ENCODE data around the gene TMEM198. TPM values are rescaled to one million over a fixed set of nuclear protein-coding genes. Genes with fewer than 3 reads are reported as not detected.

Gene TMEM198
- total RNA-seq, 1 donor from 2014 or later, result 0.99 TPM

DNA sequence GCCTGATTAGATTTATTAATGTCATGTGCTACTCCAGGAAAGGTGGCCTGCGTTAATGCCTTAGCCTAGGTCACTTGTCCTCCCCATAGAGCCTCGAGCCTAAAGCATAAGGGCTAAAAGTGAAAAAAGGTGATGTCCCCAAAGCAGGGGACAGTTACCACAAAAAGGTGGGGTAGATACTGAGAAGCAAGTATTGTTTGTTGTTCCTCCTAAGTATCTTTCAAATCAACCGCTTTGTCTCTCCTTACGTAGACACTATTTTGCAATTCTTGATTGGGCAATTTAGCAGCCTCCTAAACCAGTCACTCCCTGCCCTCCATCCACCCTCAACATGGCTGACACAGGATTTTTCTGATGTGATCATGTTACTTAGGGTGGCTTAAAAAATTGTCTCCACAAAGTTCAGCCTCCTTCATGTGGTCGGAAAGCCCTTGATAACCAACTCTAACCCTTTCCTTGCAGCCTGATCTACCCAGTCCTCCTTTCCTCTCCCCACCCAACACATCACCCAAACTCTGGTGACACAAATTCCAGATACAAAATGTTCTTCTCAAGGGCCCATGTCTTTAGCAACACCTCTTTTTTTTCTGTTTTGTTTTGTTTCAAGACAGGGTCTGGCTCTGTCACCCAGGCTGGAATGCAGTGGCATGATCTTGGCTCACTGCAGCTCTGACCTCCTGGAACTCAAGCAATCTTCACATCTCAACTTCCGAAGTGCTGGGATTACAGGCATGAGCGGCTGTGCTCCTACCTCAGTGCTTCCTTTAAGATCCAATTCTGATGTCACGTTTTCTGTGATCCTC lies 35.2 kb downstream of the TMEM198 start:
- no peak for DNase-seq

DNA sequence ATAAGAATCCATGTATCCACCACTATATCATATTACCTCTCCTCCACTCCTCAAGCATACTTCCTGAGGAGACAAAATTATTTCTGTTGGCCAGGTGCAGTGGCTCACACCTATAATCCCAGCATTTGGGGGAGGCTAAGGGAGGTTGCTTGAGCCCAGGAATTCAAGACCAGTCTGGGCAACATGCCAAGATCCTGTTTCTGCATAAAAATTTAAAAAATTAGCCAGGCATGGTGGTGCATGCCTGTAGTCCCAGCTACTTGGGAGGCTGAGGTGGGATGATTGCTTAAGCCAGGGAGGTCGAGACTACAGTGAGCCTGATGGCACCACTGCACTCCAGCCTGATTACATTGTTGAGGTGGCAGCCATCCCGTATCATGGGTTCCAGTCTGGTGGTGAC lies 37.5 kb downstream of the TMEM198 start:
- DNase-seq, result no peak

DNA sequence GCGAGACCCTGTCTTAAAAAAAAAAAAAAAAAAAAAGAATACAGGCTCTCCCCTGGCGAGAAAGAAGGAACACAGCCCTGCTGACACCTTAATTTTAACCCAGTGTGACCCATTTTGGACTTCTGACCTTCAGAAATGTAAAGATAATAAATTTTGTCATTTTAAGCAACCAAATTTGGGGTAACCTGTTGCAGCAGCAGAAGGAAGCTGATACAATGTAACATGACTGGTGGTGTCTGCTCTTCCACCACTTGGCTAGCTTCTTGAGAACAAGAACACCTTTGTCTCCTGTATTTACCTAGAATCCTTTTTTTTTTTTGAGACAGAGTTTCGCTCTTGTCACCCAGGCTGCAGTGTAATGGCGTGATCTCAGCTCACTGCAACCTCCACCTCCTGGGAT lies 47.3 kb downstream of the TMEM198 start:
- DNase-seq, result no peak

- DNase-seq, result no peak
Measured at GRCh38 chr2:219592736-219593135, 48.9 kb downstream of the TMEM198 start.

GRCh38 chr2:219593154-219593553 lies 49.3 kb downstream of the TMEM198 start:
- DNase-seq, result no peak

GRCh38 chr2:219595256-219595655 lies 51.4 kb downstream of the TMEM198 start:
- DNase-seq, result peak; percentile 54

DNA sequence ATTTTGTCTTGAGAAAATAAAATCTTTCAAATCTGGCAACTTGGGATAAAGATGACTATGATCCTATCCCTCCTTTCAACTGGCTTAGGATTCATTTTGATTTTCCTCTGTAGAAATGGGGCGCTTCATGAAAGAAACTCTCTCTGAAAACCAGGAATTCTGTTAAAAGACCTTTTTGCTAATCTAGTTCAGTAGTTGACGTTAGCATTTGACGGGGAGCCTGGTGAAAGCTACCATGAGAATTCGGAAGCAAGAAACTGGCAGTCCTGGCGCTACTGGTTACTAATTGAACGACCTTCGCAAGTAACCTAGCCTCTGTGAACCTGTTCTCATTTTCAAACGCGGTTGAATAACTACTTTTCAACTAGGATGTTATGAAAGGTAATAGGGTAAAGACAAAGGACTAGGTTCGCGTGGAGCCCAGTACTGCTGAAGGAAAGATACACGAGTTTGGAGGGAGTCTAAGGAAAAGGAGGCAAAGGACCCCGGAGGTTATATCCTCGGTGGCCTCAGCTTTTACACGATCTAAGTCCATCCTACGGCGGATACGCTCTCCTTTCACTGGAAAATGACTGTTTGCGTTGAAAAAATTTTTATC lies 53.2 kb downstream of the TMEM198 start:
- no peak for DNase-seq

DNA sequence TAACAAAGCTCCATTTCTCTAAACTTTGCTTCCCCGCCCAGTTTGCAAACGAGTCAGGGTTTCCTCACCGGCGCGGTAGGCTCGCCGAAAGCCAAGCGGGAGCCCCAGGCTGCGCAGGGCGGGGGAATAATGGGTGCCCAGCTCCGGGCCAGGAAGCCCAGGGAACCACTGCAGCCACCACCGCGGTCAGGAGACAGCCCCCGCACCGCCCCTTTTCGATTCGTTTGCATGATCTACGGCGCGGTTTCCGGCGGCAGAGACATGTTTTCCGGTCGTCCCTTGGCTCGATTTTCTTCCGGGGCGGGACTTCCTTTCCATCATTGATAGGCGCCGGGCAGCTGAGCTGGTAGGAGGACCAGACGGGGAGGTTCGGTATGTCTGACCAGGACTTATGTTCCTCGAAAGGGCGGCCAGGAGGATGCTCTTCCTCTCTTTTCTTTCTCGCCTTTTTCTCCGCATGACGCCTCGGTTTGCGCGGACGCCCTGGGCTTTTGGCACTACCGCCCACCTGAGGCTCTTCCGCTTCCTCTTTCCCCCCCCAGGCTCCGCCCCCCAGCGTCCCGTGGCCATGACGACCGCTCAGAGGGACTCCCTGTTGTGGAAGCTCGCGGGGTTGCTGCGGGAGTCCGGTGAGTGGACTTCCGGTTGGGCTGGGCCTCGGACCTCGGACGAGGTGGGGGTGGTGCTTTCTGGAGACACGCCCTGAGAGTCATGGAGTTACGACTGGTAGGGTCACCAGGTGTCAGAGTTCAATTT lies 53.9 kb downstream of the TMEM198 start, which contains the start of gene STK11IP:
STK11IP (plus strand) TSS at position 306 of the 756 bp plus-strand sequence; CDS start at position 569, 263 bp downstream.
- DNase-seq, result peak; percentile 96

DNA sequence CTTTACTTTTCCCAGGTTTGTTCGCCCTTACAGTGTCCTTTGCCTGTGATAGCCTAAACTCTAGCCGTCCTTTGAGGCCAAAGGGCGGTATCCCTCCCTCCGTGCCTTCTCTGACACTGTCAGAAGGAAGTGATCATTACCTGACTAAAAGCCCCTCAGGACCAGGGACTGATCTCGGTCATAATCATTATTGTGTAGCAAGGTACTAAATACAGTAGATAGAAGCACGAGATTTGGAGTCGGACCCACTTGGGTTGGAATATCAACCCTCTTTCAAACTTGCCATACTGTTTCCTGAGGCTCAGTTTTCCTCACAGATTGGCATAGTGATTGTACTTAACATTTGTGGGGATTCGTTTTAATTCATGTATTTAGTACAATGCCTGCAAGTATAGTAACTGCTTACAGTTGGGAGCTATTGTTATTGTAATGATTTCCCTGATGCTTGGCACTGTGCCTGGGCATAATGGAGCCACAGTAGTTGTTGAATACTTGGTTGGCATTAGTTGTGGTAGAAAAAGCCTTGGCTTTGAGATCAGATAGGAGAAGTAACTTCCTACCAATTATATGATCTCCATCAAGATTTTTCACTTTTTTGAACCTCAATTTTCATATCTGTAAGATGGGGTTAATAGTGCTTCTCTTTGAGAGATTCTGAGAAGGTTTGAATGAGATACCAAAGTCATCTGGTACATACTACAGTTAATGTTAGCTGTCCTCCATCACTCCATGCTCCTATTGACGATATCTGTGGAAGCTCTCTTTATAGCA lies 54.7 kb downstream of the TMEM198 start:
- DNase-seq, result no peak

Small RNAs within 50 kb of the gene (small RNA-seq; reads per million reads assigned to genes)
- gene MIR3132 (ENCODE audit: low replicate concordance) (not detected), gene RN7SKP213 (ENCODE audit: low replicate concordance) (not detected)

Other genes with a start within 250 kb of the TMEM198 start
- gene PTPRN, start 234.6 kb upstream of the TMEM198 start, total RNA-seq, result not detected
- not detected for gene RESP18, start 211.3 kb upstream of the TMEM198 start, total RNA-seq
- gene DNPEP, start 156.1 kb upstream of the TMEM198 start, total RNA-seq, result 42.4 TPM
- gene DES, start 125.7 kb upstream of the TMEM198 start, total RNA-seq, result 318 TPM
- 10.5 TPM for gene SPEG, start 109.2 kb upstream of the TMEM198 start, total RNA-seq
- 21.8 TPM for gene GMPPA, start 45.1 kb upstream of the TMEM198 start, total RNA-seq
- gene ASIC4, start 29.5 kb upstream of the TMEM198 start, total RNA-seq, result 0.49 TPM
- gene CHPF, start 219 bp upstream of the TMEM198 start, total RNA-seq, result 35.9 TPM
- gene OBSL1, start 27.5 kb downstream of the TMEM198 start, total RNA-seq, result 47.0 TPM
- gene INHA, start 28.3 kb downstream of the TMEM198 start, total RNA-seq, result 0.10 TPM
- 22.8 TPM for gene STK11IP, start 53.8 kb downstream of the TMEM198 start, total RNA-seq
- 2.5 TPM for gene SLC4A3, start 83.6 kb downstream of the TMEM198 start, total RNA-seq